CD14-positive monocyte (primary cell): ENCODE measurements around the gene NSFL1C. TPM values are rescaled to one million over a fixed set of nuclear protein-coding genes. Genes with fewer than 3 reads are reported as not detected.

ENCODE experiments used
- DNase-seq, 3 donors: peaks; one replicate each; pipeline ENCODE4 v3.0.0-alpha.2; 2011 to 2022
- H2AFZ ChIP-seq: 2 replicates; pipeline ENCODE4 v1.6.0; 2012; ENCODE audit warnings: mild to moderate bottlenecking, low read depth, low read length, inconsistent platforms; ENCODE audit not compliant: insufficient read depth, poor library complexity, severe bottlenecking
- H3K27ac ChIP-seq, 2 donors: 1 replicate in 1 of 2; 2 replicates in 1 of 2; pipeline ENCODE4 v1.5.1; 2012 to 2013; ENCODE audit warnings: low read length in 2 of 2, control low read depth in 1 of 2, inconsistent platforms in 1 of 2, low read depth in 1 of 2, mild to moderate bottlenecking in 1 of 2
- H3K27me3 ChIP-seq, 2 donors: one replicate each; pipeline versions ENCODE4 v1.6.0 to v1.6.1; 2011 to 2013; ENCODE audit warnings: low read length in 2 of 2; ENCODE audit not compliant: control insufficient read depth in 2 of 2, insufficient read depth in 2 of 2
- H3K36me3 ChIP-seq, 2 donors: replicated peaks in 1 of 2; 1 replicate in 1 of 2; 2 replicates in 1 of 2; pipeline versions ENCODE4 v1.5.1 to v1.6.1; 2012 to 2013; ENCODE audit warnings: low read length in 2 of 2, control low read depth in 1 of 2, inconsistent platforms in 1 of 2, mild to moderate bottlenecking in 1 of 2; ENCODE audit not compliant: insufficient read depth in 2 of 2, control insufficient read depth in 1 of 2
- H3K4me1 ChIP-seq, 2 donors: 1 replicate in 1 of 2; 2 replicates in 1 of 2; pipeline versions ENCODE4 v1.5.1 to v1.6.1; 2012 to 2013; ENCODE audit warnings: low read length in 2 of 2, control low read depth in 1 of 2, inconsistent platforms in 1 of 2, mild to moderate bottlenecking in 1 of 2, moderate library complexity in 1 of 2; ENCODE audit not compliant: insufficient read depth in 2 of 2, control insufficient read depth in 1 of 2
- H3K4me2 ChIP-seq: replicated peaks from 2 replicates; pipeline ENCODE3; 2012; ENCODE audit warnings: low read length, moderate library complexity, mild to moderate bottlenecking; ENCODE audit not compliant: poor library complexity, severe bottlenecking; ENCODE audit errors: extremely low read depth
- H3K4me3 ChIP-seq, 3 experiments: fragments of 200-600 bp in 1 of 3; sonication (generic) in 1 of 3; replicated peaks in 1 of 3; 1 replicate in 2 of 3; 2 replicates in 1 of 3; pipeline ENCODE4 v1.5.1; 2011 to 2013; ENCODE audit warnings: low read length in 3 of 3, mild to moderate bottlenecking in 3 of 3, control low read depth in 2 of 3, low read depth in 2 of 3, inconsistent platforms in 1 of 3, moderate library complexity in 1 of 3
- H3K79me2 ChIP-seq: 2 replicates; pipeline ENCODE4 v1.6.0; 2012; ENCODE audit warnings: mild to moderate bottlenecking, control low read depth, inconsistent platforms, low read length, moderate library complexity; ENCODE audit not compliant: insufficient read depth
- H3K9ac ChIP-seq: 2 replicates; pipeline ENCODE4 v1.6.0; 2017; ENCODE audit warnings: low read length, mild to moderate bottlenecking; ENCODE audit not compliant: insufficient read depth, poor library complexity, severe bottlenecking
- H3K9me3 ChIP-seq, 2 donors: replicated peaks in 1 of 2; 1 replicate in 1 of 2; 2 replicates in 1 of 2; pipeline versions ENCODE4 v1.5.1 to v1.6.1; 2012 to 2013; ENCODE audit warnings: low read length in 2 of 2, control low read depth in 1 of 2; ENCODE audit not compliant: control insufficient read depth in 1 of 2, insufficient read depth in 1 of 2
- H4K20me1 ChIP-seq: 2 replicates; pipeline ENCODE4 v1.6.0; 2012; ENCODE audit warnings: mild to moderate bottlenecking, low read length, control low read depth, moderate library complexity; ENCODE audit not compliant: insufficient read depth
- H3K27ac Mint-ChIP-seq, 7 donors: one replicate each; pipeline ENCODE4 v1.8.0; 2020; ENCODE audit warnings: mild to moderate bottlenecking in 7 of 7, mixed read lengths in 7 of 7, moderate library complexity in 6 of 7, inconsistent platforms in 2 of 7
- H3K27me3 Mint-ChIP-seq, 3 donors: one replicate each; pipeline ENCODE4 v1.8.0; 2021 to 2022; ENCODE audit warnings: low read depth in 3 of 3, mild to moderate bottlenecking in 3 of 3, mixed read lengths in 3 of 3, moderate library complexity in 3 of 3, inconsistent platforms in 1 of 3
- H3K36me3 Mint-ChIP-seq, 2 donors: one replicate each; pipeline ENCODE4 v1.8.0; 2020; ENCODE audit warnings: mixed read lengths in 2 of 2, inconsistent platforms in 1 of 2, mild to moderate bottlenecking in 1 of 2
- H3K4me1 Mint-ChIP-seq: one replicate; pipeline ENCODE4 v1.8.0; 2020; ENCODE audit warnings: mild to moderate bottlenecking, mixed read lengths
- H3K4me3 Mint-ChIP-seq, 2 donors: one replicate each; pipeline ENCODE4 v1.8.0; 2020; ENCODE audit warnings: mild to moderate bottlenecking in 2 of 2, mixed read lengths in 2 of 2, moderate library complexity in 1 of 2
- H3K9me3 Mint-ChIP-seq, 7 donors: one replicate each; pipeline ENCODE4 v1.8.0; 2020 to 2022; ENCODE audit warnings: mixed read lengths in 7 of 7, mild to moderate bottlenecking in 6 of 7, moderate library complexity in 6 of 7, inconsistent platforms in 2 of 7
- CTCF ChIP-seq: fragments of 200-600 bp; IDR thresholded peaks from one replicate; pipeline ENCODE4 v1.8.0; 2022; ENCODE audit warnings: antibody characterized with exemption, mild to moderate bottlenecking
- WGBS: methylation state at CpG from one replicate; pipeline ENCODE4 v1.1.5; 2013; ENCODE audit warnings: missing lambda C conversion rate; ENCODE audit not compliant: insufficient coverage; 5-methylcytosine and 5-hydroxymethylcytosine counted together
- intact Hi-C, 2 donors: fragments of 100-400 bp; cut with micrococcal nuclease; formaldehyde crosslinking; loops; one replicate each; pipeline versions ENCODE4 v1.15.0 to v1.15.1; 2023
- polyA plus RNA-seq, 3 donors: library from polyadenylated mRNA; depleted of rRNA in 1 of 3; unstranded in 2 of 3; stranded (reverse) in 1 of 3; fragments of 300-500 nt in 2 of 3; fragments of >200 nt in 1 of 3; fragmentation: Illumina TruSeq in 2 of 3; gene quantifications; 1 replicate in 2 of 3; 2 replicates in 1 of 3; pipeline ENCODE4 v1.2.3, GENCODE V29; 2012 to 2021

NSFL1C gene
- polyA plus RNA-seq, 3 donors, result 52.8 to 80.8 (median 56.8) TPM

- Mint-ChIP-seq H3K4me3 (no peak overlapping the region), H3K36me3 (peaks cover 41 to 60% of the 10 kb centered on the region in 2 donors)
Measured at GRCh38 chr20:1469925-1470571, 3.4 kb upstream of the NSFL1C start.

More at GRCh38 chr20:1469925-1470571, 3.4 kb upstream of the NSFL1C start:
- Histone ChIP-seq H3K79me2 (peaks cover 66% of the 10 kb centered on the region), H3K27me3 (no peaks in the 10 kb centered on the region), H3K36me3 (peaks cover 34 to 69% of the 10 kb centered on the region in 2 donors), H3K4me1 (peaks cover 78 to 95% of the 10 kb centered on the region in 2 donors), H3K4me2 (no peak overlapping the region), H2AFZ (no peak overlapping the region), H3K4me3 (no peak overlapping the region), H3K9me3 (no peaks in the 10 kb centered on the region), H3K27ac (peak overlapping the region; percentile 40 to 97), H3K9ac (no peak overlapping the region), H4K20me1 (peaks cover 83% of the 10 kb centered on the region)
- 75% methylated on average over 7 of the region's 11 CpGs for whole genome bisulfite sequencing
- TF ChIP-seq CTCF, result peak; percentile 27
- H3K9me3 Mint-ChIP-seq, result peaks cover 0 to 3% (median 0%) of the 10 kb centered on the region in 7 donors
- peaks cover 0 to 4% (median 0%) of the 10 kb centered on the region in 3 donors for H3K27me3 Mint-ChIP-seq
- peaks cover 80% of the 10 kb centered on the region for H3K4me1 Mint-ChIP-seq
- peak overlapping the region in 6 of 7 donors; percentile 83 to 100 (median 99) for H3K27ac Mint-ChIP-seq
- intact Hi-C loops, result loop anchor here in 1 of 2 donors (5.0 kb wide), 2 partner anchors 32 to 353 kb away; partner anchors contain the start of gene PSMF1
- peak in 2 of 3 donors; percentile 26 to 67 for DNase-seq
